ENCODE results near the gene MAP2K4. TPM values are rescaled to one million over a fixed set of nuclear protein-coding genes. Genes with fewer than 3 reads are reported as not detected.

MAP2K4 gene
- total RNA-seq, 1 donor from 2014 or later = 35.4 TPM

- Mint-ChIP-seq H3K4me3 (ENCODE audit: unreplicated experiment) (no peak overlapping the region), H3K4me1 (ENCODE audit: low read depth, unreplicated experiment) (peaks cover 8% of the 10 kb centered on the region), H3K9me3 (ENCODE audit: unreplicated experiment) (peaks cover 2% of the 10 kb centered on the region), H3K27ac (ENCODE audit: unreplicated experiment) (no peak overlapping the region), H3K36me3 (ENCODE audit: unreplicated experiment) (no peaks in the 10 kb centered on the region), H3K27me3 (ENCODE audit: unreplicated experiment) (no peaks in the 10 kb centered on the region)
- no peak for DNase-seq
- TF ChIP-seq CTCF (IDR thresholded peaks at IDR 0.05; ENCODE audit: partially characterized antibody, unreplicated experiment) = no peak
Observed at GRCh38 chr17:12046786-12047185, 26.1 kb downstream of the MAP2K4 start.

- Mint-ChIP-seq H3K36me3 (ENCODE audit: unreplicated experiment) (no peaks in the 10 kb centered on the region), H3K4me3 (ENCODE audit: unreplicated experiment) (no peak overlapping the region), H3K9me3 (ENCODE audit: unreplicated experiment) (peaks cover 4% of the 10 kb centered on the region), H3K27me3 (ENCODE audit: unreplicated experiment) (no peaks in the 10 kb centered on the region), H3K4me1 (ENCODE audit: low read depth, unreplicated experiment) (peaks cover 18% of the 10 kb centered on the region), H3K27ac (ENCODE audit: unreplicated experiment) (no peak overlapping the region)
- no peak for TF ChIP-seq CTCF (IDR thresholded peaks at IDR 0.05; ENCODE audit: partially characterized antibody, unreplicated experiment)
- DNase-seq = no peak
Observed at GRCh38 chr17:12047681-12048376, 27.2 kb downstream of the MAP2K4 start.

- no peak for TF ChIP-seq CTCF (IDR thresholded peaks at IDR 0.05; ENCODE audit: partially characterized antibody, unreplicated experiment)
- no peak for DNase-seq
- Mint-ChIP-seq H3K36me3 (ENCODE audit: unreplicated experiment) (no peaks in the 10 kb centered on the region), H3K27ac (ENCODE audit: unreplicated experiment) (no peak overlapping the region), H3K9me3 (ENCODE audit: unreplicated experiment) (peaks cover 4% of the 10 kb centered on the region), H3K4me1 (ENCODE audit: low read depth, unreplicated experiment) (peaks cover 25% of the 10 kb centered on the region), H3K4me3 (ENCODE audit: unreplicated experiment) (no peak overlapping the region), H3K27me3 (ENCODE audit: unreplicated experiment) (no peaks in the 10 kb centered on the region)
Observed at GRCh38 chr17:12048843-12049473, 28.3 kb downstream of the MAP2K4 start.

GRCh38 chr17:12050646-12051225, 30.1 kb downstream of the MAP2K4 start:
- Mint-ChIP-seq H3K4me1 (ENCODE audit: low read depth, unreplicated experiment) (peaks cover 25% of the 10 kb centered on the region), H3K9me3 (ENCODE audit: unreplicated experiment) (peaks cover 4% of the 10 kb centered on the region)

More at GRCh38 chr17:12050646-12051225, 30.1 kb downstream of the MAP2K4 start:
- TF ChIP-seq CTCF (IDR thresholded peaks at IDR 0.05; ENCODE audit: partially characterized antibody, unreplicated experiment) = no peak
- Mint-ChIP-seq H3K36me3 (ENCODE audit: unreplicated experiment) (no peaks in the 10 kb centered on the region), H3K27ac (ENCODE audit: unreplicated experiment) (no peak overlapping the region), H3K4me3 (ENCODE audit: unreplicated experiment) (no peak overlapping the region), H3K27me3 (ENCODE audit: unreplicated experiment) (no peaks in the 10 kb centered on the region)
- no peak for DNase-seq
